HCT116 (cell line): ENCODE data around the gene TRAK1. TPM values are rescaled to one million over a fixed set of nuclear protein-coding genes. Genes with fewer than 3 reads are reported as not detected.
A peak's percentile ranks its signal among the peaks of the same experiment; 100 is the strongest.

Source experiments
- ATAC-seq: fragments of 200-7000 bp; cut with Tn5 transposase; 2 replicates; pipeline ENCODE4 v1.9.1; 2020; ENCODE audit warnings: mild to moderate bottlenecking, moderate library complexity
- BruUV-seq: library from RNA; stranded (reverse); fragments of 400-500 nt; replicated peaks from 2 replicates; lab custom pipeline; 2021; lab: Mats Ljungman, UMichigan
- CTCF ChIA-PET: fragments of 300-600 bp; sonication (Branson Sonifier 250); formaldehyde crosslinking; loops from one replicate; lab custom pipeline; 2021; ENCODE audit warnings: antibody characterized with exemption; lab: Charles Lee
- POLR2A ChIA-PET: fragments of 300-600, 350-600 bp; sonication (Branson Sonifier 250); formaldehyde crosslinking; loops from one replicate; lab custom pipeline; 2021; ENCODE audit warnings: antibody characterized with exemption; lab: Charles Lee
- RAD21 ChIA-PET, 2 experiments: fragments of 300-600 bp; sonication (Branson Sonifier 250); formaldehyde crosslinking; loops; one replicate each; lab custom pipeline; 2023; ENCODE audit warnings: low total read pairs in 2 of 2; ENCODE audit not compliant: uncharacterized antibody in 2 of 2, unreplicated experiment in 2 of 2, low non-redundant PET in 1 of 2; lab: Charles Lee
- DNase-seq: peaks from one replicate; pipeline ENCODE4 v3.0.0-alpha.2; 2010; ENCODE audit warnings: low read depth, low spot score
- H2AFZ ChIP-seq: fragments of 200-600 bp; shearing (Covaris generic), sonication (generic); 2 replicates; pipeline ENCODE4 v1.6.1; 2017; ENCODE audit warnings: low read depth, mixed run types, mixed read lengths, antibody characterized with exemption, low read length; ENCODE audit not compliant: poor library complexity, severe bottlenecking
- H3K27ac ChIP-seq: 2 replicates; pipeline ENCODE4 v1.5.1; 2012; ENCODE audit warnings: low read depth, low read length
- H3K27me3 ChIP-seq: fragments of 200-600 bp; sonication (generic); 2 replicates; pipeline ENCODE4 v1.6.1; 2016; ENCODE audit warnings: mixed run types, low read length, mixed read lengths; ENCODE audit not compliant: insufficient read depth
- H3K36me3 ChIP-seq, 2 experiments: fragments of 200-500 bp in 1 of 2; fragments of 200-600 bp in 1 of 2; sonication (Bioruptor generic) in 1 of 2; sonication (generic) in 1 of 2; 2 replicates each; pipeline versions ENCODE4 v1.5.1 to v1.6.1; 2014 to 2016; ENCODE audit warnings: low read length in 2 of 2, inconsistent platforms in 1 of 2, mixed read lengths in 1 of 2, mixed run types in 1 of 2; ENCODE audit not compliant: insufficient read depth in 2 of 2, control insufficient read depth in 1 of 2
- H3K4me1 ChIP-seq, 2 experiments: fragments of 200-600 bp in 1 of 2; sonication (generic) in 1 of 2; 2 replicates each; pipeline versions ENCODE4 v1.5.1 to v1.6.1; 2012 to 2017; ENCODE audit warnings: low read length in 2 of 2, inconsistent platforms in 1 of 2, mild to moderate bottlenecking in 1 of 2, mixed read lengths in 1 of 2, mixed run types in 1 of 2, moderate library complexity in 1 of 2; ENCODE audit not compliant: insufficient read depth in 2 of 2, control insufficient read depth in 1 of 2
- H3K4me2 ChIP-seq: fragments of 200-600 bp; sonication (generic); 2 replicates; pipeline ENCODE4 v1.6.1; 2017; ENCODE audit warnings: mixed run types, low read length, mixed read lengths
- H3K4me3 ChIP-seq, 2 experiments: fragments of 200-600 bp in 1 of 2; sonication (generic) in 1 of 2; replicated peaks in 1 of 2; 2 replicates each; pipeline ENCODE4 v1.5.1; 2011 to 2016; ENCODE audit warnings: low read length in 2 of 2, control low read depth in 1 of 2, low read depth in 1 of 2, mild to moderate bottlenecking in 1 of 2, mixed read lengths in 1 of 2, mixed run types in 1 of 2
- H3K79me2 ChIP-seq: fragments of 200-600 bp; sonication (generic); 2 replicates; pipeline ENCODE4 v1.6.1; 2017; ENCODE audit warnings: mild to moderate bottlenecking, mixed run types, low read length, moderate library complexity, mixed read lengths; ENCODE audit not compliant: insufficient read depth
- H3K9ac ChIP-seq: fragments of 200-600 bp; sonication (generic); 2 replicates; pipeline ENCODE4 v1.6.1; 2016; ENCODE audit warnings: low read length, mixed read lengths
- H3K9me2 ChIP-seq: fragments of 200-600 bp; sonication (generic), shearing (Covaris generic); 2 replicates; pipeline ENCODE4 v1.6.1; 2017; ENCODE audit warnings: mixed run types, mild to moderate bottlenecking, moderate library complexity; ENCODE audit not compliant: insufficient read depth
- H3K9me3 ChIP-seq, 2 experiments: fragments of 200-500 bp in 1 of 2; fragments of 200-600 bp in 1 of 2; sonication (Bioruptor generic) in 1 of 2; sonication (generic) in 1 of 2; 2 replicates each; pipeline ENCODE4 v1.6.1; 2014 to 2017; ENCODE audit warnings: low read length in 2 of 2, mixed read lengths in 2 of 2, inconsistent platforms in 1 of 2, low read depth in 1 of 2, mild to moderate bottlenecking in 1 of 2, mixed run types in 1 of 2, moderate library complexity in 1 of 2; ENCODE audit not compliant: control insufficient read depth in 1 of 2, insufficient read depth in 1 of 2
- H4K20me1 ChIP-seq: fragments of 200-600 bp; sonication (generic), shearing (Covaris generic); 2 replicates; pipeline ENCODE4 v1.6.1; 2017; ENCODE audit warnings: mixed run types, mild to moderate bottlenecking, moderate library complexity; ENCODE audit not compliant: insufficient read depth
- ATF3 ChIP-seq: IDR thresholded peaks from 2 replicates; pipeline ENCODE4 v1.6.1; 2012
- CBX3 ChIP-seq: IDR thresholded peaks from 2 replicates; pipeline ENCODE4 v1.6.1; 2012; ENCODE audit warnings: low read depth
- CEBPB ChIP-seq: IDR thresholded peaks from 2 replicates; pipeline ENCODE4 v1.6.1; 2012; ENCODE audit warnings: low read depth
- EGR1 ChIP-seq: IDR thresholded peaks from 2 replicates; pipeline ENCODE4 v1.6.1; 2012; ENCODE audit warnings: low read depth
- ELF1 ChIP-seq: IDR thresholded peaks from 2 replicates; pipeline ENCODE4 v1.6.1; 2012; ENCODE audit warnings: low read depth, borderline replicate concordance
- EZH2 ChIP-seq: fragments of 200-600 bp; sonication (generic); IDR thresholded peaks from 2 replicates; pipeline ENCODE4 v1.6.1; 2017; ENCODE audit warnings: antibody characterized with exemption, mixed run types
- EZH2phosphoT487 ChIP-seq: fragments of 200-600 bp; IDR thresholded peaks from 2 replicates; pipeline ENCODE4 v1.6.1; 2018; ENCODE audit warnings: antibody characterized with exemption, borderline replicate concordance
- FOSL1 ChIP-seq: IDR thresholded peaks from 2 replicates; pipeline ENCODE4 v1.6.1; 2012; ENCODE audit warnings: low read depth
- JUND ChIP-seq: IDR thresholded peaks from 2 replicates; pipeline ENCODE4 v1.6.1; 2012
- MAX ChIP-seq: IDR thresholded peaks from 2 replicates; pipeline ENCODE4 v1.6.1; 2012
- POLR2A ChIP-seq: IDR thresholded peaks from 2 replicates; pipeline ENCODE4 v1.7.0; 2011; ENCODE audit warnings: borderline replicate concordance; ENCODE audit not compliant: insufficient read depth, insufficient read length; ENCODE audit errors: extremely low read depth
- POLR2AphosphoS5 ChIP-seq: IDR thresholded peaks from 2 replicates; pipeline ENCODE4 v1.6.1; 2011; ENCODE audit warnings: mild to moderate bottlenecking, low read depth, low read length, moderate library complexity
- RAD21 ChIP-seq: IDR thresholded peaks from 2 replicates; pipeline ENCODE4 v1.6.1; 2012; ENCODE audit warnings: low read depth, mild to moderate bottlenecking
- SIN3A ChIP-seq: IDR thresholded peaks from 2 replicates; pipeline ENCODE4 v1.6.1; 2012; ENCODE audit warnings: low read depth
- SP1 ChIP-seq: IDR thresholded peaks from 2 replicates; pipeline ENCODE4 v1.6.1; 2012; ENCODE audit warnings: low read depth
- SRF ChIP-seq: IDR thresholded peaks from 2 replicates; pipeline ENCODE4 v1.6.1; 2012; ENCODE audit warnings: low read depth
- TCF7L2 ChIP-seq: IDR thresholded peaks from 2 replicates; pipeline ENCODE4 v1.7.0; 2011; ENCODE audit warnings: borderline replicate concordance, inconsistent platforms; ENCODE audit not compliant: insufficient read depth, insufficient read length; ENCODE audit errors: extremely low read depth
- YY1 ChIP-seq: IDR thresholded peaks from 2 replicates; pipeline ENCODE4 v1.6.1; 2011; ENCODE audit warnings: low read length, low read depth, moderate library complexity, mild to moderate bottlenecking; ENCODE audit not compliant: insufficient replicate concordance; ENCODE audit errors: extremely low read depth
- ZFX ChIP-seq: fragments of 450-650 bp; IDR thresholded peaks from 2 replicates; pipeline ENCODE4 v1.6.1; 2017
- ZNF274 ChIP-seq: fragments of 200-500 bp; sonication (Bioruptor generic); IDR thresholded peaks from 2 replicates; pipeline ENCODE4 v1.6.1; 2014; ENCODE audit warnings: mild to moderate bottlenecking, low read depth, low read length, inconsistent platforms
- intact Hi-C: fragments of 100-400 bp; cut with micrococcal nuclease; formaldehyde crosslinking; loops from 2 replicates; pipeline ENCODE4 v1.10.0; 2022
- total RNA-seq: library from RNA; stranded (reverse); gene quantifications from one replicate; pipeline ENCODE4 v1.2.1, GENCODE V29; 2021; ENCODE audit not compliant: unreplicated experiment
- TF ChIP-seq, protein P1 (sequence below), 3 experiments: fragments of 200-600 bp in 1 of 3; sonication (generic) in 1 of 3; IDR thresholded peaks in 2 of 3; conservative IDR thresholded peaks in 1 of 3; 2 replicates each; pipeline ENCODE4 v1.5.1; 2012 to 2017; ENCODE audit warnings: low read depth in 2 of 3, low read length in 2 of 3, antibody characterized with exemption in 1 of 3, borderline replicate concordance in 1 of 3, control low read depth in 1 of 3, mild to moderate bottlenecking in 1 of 3, mixed read lengths in 1 of 3, mixed run types in 1 of 3, moderate library complexity in 1 of 3; ENCODE audit not compliant: insufficient read depth in 1 of 3
- TF ChIP-seq, protein P2 (sequence below): IDR thresholded peaks from 2 replicates; pipeline ENCODE4 v1.6.1; 2012; ENCODE audit warnings: low read depth

TRAK1 gene
- total RNA-seq, 1 experiment from 2014 or later, result 25.9 TPM

GRCh38 chr3:42179110-42179725 lies 88.1 kb downstream of the TRAK1 start:
- ChIA-PET RAD21 (no interaction called here), POLR2A (no interaction called here), CTCF (interaction anchor here (1.0 to 2.2 kb wide), 3 partner anchors 12 to 264 kb away, joined by 3 to 22 read pairs (median 9); no protein-coding TSS in a partner anchor)
- H3K4me3 ChIP-seq, result peak overlapping the region in 1 of 2 experiments; percentile 35; a peak in 2 of 4 replicates
- no peak overlapping the region for H2AFZ ChIP-seq
- H3K27me3 ChIP-seq, result no peaks in the 10 kb centered on the region
- H3K9me2 ChIP-seq, result no peaks in the 10 kb centered on the region
- peaks cover under 1% of the 10 kb centered on the region; the same call in 1 of the 2 replicates for H3K79me2 ChIP-seq
- H3K4me1 ChIP-seq, result peaks cover 24 to 52% of the 10 kb centered on the region in 2 experiments
- ATAC-seq (peak; percentile 98), DNase-seq (peak; percentile 85)
- BruUV-seq, result no TSS peak
- H4K20me1 ChIP-seq, result no peaks in the 10 kb centered on the region; the same call in 1 of the 2 replicates
- H3K9me3 ChIP-seq, result no peaks in the 10 kb centered on the region
- H3K27ac ChIP-seq, result peak overlapping the region; percentile 44; the same call in 1 of the 2 replicates
- H3K4me2 ChIP-seq, result peak overlapping the region; percentile 83
- intact Hi-C loops, result no loop called here
- peak overlapping the region; percentile 51 for H3K9ac ChIP-seq
- no peaks in the 10 kb centered on the region for H3K36me3 ChIP-seq
- TF ChIP-seq CBX3 (peak; percentile 43; the same call in 1 of the 2 replicates), ZFX (no peak), POLR2A (no peak), YY1 (no peak), SIN3A (peak; percentile 80), ATF3 (no peak), JUND (peak; percentile 81), FOSL1 (peak; percentile 84), EZH2phosphoT487 (no peak), SRF (0 out of 2 replicates have a peak, but pooled peaks have one; percentile 37), SP1 (peak; percentile 84), ZNF274 (no peak), TCF7L2 (peak; percentile 50), POLR2AphosphoS5 (peak; percentile 40; the same call in 1 of the 2 replicates), MAX (peak; percentile 64; the same call in 1 of the 2 replicates), EZH2 (no peak), ELF1 (no peak), CEBPB (peak; percentile 49), EGR1 (peak; percentile 92), RAD21 (no peak)
- TF ChIP-seq, protein P1, sequence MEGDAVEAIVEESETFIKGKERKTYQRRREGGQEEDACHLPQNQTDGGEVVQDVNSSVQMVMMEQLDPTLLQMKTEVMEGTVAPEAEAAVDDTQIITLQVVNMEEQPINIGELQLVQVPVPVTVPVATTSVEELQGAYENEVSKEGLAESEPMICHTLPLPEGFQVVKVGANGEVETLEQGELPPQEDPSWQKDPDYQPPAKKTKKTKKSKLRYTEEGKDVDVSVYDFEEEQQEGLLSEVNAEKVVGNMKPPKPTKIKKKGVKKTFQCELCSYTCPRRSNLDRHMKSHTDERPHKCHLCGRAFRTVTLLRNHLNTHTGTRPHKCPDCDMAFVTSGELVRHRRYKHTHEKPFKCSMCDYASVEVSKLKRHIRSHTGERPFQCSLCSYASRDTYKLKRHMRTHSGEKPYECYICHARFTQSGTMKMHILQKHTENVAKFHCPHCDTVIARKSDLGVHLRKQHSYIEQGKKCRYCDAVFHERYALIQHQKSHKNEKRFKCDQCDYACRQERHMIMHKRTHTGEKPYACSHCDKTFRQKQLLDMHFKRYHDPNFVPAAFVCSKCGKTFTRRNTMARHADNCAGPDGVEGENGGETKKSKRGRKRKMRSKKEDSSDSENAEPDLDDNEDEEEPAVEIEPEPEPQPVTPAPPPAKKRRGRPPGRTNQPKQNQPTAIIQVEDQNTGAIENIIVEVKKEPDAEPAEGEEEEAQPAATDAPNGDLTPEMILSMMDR (IDR thresholded peaks at IDR 0.05 in 2 of 3, conservative IDR thresholded peaks at IDR 0.05 in 1 of 3; ENCODE audit: borderline replicate concordance in 1 of 3, insufficient read depth in 1 of 3, low read depth in 2 of 3, low read length in 2 of 3), result no peak
- TF ChIP-seq, protein P2, sequence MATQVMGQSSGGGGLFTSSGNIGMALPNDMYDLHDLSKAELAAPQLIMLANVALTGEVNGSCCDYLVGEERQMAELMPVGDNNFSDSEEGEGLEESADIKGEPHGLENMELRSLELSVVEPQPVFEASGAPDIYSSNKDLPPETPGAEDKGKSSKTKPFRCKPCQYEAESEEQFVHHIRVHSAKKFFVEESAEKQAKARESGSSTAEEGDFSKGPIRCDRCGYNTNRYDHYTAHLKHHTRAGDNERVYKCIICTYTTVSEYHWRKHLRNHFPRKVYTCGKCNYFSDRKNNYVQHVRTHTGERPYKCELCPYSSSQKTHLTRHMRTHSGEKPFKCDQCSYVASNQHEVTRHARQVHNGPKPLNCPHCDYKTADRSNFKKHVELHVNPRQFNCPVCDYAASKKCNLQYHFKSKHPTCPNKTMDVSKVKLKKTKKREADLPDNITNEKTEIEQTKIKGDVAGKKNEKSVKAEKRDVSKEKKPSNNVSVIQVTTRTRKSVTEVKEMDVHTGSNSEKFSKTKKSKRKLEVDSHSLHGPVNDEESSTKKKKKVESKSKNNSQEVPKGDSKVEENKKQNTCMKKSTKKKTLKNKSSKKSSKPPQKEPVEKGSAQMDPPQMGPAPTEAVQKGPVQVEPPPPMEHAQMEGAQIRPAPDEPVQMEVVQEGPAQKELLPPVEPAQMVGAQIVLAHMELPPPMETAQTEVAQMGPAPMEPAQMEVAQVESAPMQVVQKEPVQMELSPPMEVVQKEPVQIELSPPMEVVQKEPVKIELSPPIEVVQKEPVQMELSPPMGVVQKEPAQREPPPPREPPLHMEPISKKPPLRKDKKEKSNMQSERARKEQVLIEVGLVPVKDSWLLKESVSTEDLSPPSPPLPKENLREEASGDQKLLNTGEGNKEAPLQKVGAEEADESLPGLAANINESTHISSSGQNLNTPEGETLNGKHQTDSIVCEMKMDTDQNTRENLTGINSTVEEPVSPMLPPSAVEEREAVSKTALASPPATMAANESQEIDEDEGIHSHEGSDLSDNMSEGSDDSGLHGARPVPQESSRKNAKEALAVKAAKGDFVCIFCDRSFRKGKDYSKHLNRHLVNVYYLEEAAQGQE, result no peak
